ENCODE measurements around the gene CCR3. TPM values are rescaled to one million over a fixed set of nuclear protein-coding genes. Genes with fewer than 3 reads are reported as not detected.

The CCR3 gene
- total RNA-seq, 1 donor from 2014 or later, result not detected

DNA sequence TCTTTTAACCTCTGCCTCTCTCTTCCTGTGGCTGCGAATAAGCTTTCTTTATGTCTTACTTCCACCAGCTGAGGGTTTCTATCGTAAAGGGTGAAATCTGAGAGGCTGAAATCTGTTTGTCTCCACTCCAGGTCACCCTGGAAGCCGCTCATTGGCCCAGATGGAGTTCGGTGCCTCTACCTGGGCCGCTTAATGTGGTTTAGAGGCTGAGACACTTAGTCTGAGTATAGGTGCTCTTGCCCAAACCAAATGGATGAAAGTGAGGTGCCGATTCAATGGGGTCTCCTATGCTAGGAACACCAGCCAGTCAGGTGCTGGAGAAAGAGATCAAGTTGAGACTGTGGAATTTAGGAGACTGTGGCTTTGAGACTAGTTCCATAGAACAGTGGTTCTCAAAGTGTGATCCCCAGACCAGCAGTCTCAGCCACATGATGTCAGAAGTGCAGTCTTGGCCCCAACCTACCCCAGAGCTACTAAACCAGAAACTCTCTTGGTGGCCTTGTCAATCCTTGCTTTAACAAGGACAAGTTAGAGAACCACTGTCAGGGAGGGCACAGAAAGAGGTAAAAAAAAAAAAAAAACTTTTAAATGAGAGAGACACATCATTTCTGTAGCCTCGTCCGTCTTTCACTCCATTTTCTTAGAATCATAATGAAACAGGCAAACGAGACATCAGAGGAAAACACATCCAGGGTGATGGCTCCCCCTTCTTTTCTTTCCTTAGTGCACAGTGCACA, 56.8 kb downstream of the CCR3 start:
- no peak for DNase-seq

DNA sequence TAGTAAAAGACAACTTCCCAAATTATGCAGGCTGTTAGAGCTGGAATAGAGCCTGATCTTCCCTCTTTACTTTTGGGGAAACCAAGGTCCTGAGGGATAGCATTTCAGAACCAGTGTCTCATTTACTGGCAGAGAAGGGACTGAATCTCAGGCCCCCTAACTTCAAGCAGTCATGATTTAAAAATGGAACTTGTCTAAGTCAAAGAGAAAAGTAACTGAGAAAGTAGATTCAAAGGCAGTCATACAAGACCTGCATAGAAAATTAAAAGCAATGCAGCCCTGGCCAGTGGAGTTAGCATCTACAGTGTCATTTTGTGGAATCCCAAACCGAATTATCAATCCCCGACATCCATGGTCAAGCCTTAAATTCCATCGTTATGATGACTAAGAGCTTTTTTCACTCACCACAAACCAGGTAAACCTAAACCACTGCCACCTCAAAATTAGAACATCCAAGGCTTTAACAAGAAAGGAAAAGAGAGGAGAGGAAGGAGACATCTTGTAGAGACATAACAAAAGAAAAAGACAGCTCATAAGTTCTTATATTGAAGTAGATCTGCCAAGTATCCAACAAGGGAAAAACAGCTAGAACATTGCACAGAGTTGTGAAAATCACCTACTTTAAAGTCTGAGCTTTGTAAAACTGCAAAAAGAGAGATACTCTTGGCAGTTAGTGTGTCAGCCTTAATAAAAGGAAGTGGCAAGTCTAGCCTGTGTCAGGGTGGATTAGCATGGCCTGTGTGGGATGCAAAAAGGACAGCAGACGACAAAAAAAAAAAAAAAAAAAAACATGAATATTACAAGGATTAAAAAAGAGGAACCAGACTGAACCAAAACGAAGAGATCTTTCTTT, 57.6 kb downstream of the CCR3 start:
- no peak for DNase-seq

DNA sequence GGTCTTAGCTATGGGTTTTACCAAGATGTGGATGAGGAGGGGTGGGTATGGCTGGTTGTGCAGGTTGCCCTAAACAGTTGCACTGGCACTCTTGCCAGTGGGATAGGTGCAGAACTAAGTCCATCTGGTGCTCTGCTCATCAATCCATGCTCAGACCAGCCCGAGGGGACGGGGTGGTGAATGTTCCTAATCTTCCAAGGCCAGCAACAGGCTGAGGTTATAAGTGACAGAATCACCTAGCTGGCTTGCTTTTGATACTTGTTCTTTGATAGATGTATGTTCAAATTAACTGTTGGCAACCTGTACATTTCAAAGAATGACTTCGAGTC, 58.2 kb downstream of the CCR3 start:
- no peak for DNase-seq

DNA sequence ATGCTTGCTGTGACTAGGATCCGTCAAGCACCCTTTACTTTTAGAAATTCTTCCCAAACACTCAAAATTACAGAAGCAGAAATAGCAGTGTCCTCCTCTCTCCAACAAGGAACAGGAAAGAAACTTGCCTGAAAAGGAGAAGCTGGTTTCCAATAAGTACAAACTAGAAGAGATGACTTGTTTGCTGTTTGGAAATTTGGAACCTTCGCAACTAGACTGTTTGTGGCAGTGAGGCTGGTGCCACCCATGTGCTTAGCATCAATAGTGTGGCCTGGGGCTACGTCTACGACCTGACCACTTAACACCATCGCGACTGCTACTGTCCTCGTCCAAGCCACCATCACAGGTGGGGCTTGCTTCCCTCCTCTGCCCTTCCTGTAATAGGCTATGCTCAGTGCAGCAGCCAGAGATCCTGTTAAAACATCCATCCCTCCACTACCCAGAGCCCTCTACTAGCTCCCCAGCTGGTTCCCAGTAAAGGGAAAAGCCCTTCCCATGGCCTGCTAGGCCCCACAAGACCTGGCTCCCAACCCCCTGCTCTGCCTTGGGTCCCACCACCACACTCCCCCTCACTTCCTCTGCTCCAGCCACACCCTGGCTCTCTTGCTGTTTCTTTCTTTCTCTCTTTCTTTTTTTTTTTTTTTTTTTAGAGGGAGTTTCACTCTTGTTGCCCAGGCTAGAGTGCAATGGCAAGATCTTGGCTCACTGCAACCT, 59.0 kb downstream of the CCR3 start:
- DNase-seq, result no peak

DNA sequence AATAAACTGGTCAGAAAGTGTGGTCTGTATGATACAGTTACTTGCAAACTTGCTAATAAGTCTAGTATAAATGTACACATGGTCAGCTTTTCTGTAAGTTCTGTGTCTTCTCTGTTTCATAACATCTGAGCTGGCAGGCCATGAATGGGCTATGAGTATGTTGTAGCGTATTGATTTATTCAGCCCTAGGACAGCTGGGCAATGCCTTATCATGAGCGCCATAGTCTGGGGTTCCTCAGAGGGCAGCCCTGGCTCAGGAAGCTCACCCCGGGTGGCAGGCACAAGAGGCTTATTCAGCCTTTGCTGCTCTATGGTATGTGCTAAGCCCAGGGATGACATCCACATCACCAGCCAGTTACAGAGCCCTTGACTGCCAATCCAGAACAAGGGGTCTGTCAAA, 61.0 kb downstream of the CCR3 start:
- DNase-seq, result no peak

DNA sequence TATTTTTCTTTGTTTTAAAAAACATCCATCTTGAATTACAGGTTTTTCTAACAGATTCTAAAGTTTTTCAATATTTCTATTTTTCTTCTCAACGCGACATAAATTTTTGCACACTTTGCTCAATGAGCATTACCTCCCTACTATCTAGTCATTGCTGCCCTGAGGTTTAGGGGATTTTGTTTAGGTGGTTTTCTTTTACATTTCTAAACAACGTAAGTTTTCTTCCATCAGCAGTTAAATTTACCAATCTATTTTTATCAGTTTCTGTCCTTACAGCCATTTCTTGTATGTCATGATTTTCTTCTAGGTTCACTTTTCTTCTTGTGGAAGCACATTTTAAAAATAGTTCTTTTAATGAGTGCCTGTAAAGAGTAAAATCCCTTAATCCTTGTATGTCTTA, 62.5 kb downstream of the CCR3 start:
- no peak for DNase-seq

DNA sequence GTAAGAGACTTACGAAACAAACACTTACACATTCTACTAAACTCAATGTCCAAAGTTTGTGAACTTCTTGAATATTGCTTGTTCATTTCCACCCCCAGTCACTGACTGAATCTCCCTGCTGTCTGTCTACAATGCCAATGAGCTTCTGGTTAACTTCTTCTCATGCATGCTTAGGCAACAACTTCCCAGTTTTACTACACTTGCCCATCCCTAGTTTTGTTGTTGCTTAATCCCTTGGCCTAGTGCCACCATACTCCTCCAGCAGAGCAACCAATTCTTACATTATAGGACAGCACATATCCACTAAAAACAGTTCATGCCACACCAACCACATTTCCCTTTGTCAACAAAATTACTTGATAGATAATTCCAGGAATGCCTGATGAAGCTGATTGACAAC, 70.7 kb downstream of the CCR3 start:
- no peak for DNase-seq

DNA sequence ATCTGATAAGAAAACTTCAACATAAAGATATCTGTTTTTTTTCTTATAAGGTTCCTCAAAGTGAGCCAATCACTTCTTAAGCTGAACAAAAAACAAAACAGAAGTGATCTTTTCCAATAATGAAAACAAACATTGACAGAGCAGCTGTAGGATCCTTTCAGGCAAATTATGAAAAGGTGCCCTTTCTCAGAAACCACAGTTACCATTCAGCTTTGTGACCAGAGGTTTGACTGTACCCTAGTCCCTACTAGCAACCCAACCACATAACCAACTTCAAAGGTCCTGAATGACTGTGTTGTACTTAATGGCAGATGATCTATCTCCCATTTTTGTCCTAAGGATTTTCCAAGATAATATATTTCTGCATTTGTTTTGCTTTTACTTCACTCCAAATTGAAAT, 72.3 kb downstream of the CCR3 start:
- no peak for DNase-seq

DNA sequence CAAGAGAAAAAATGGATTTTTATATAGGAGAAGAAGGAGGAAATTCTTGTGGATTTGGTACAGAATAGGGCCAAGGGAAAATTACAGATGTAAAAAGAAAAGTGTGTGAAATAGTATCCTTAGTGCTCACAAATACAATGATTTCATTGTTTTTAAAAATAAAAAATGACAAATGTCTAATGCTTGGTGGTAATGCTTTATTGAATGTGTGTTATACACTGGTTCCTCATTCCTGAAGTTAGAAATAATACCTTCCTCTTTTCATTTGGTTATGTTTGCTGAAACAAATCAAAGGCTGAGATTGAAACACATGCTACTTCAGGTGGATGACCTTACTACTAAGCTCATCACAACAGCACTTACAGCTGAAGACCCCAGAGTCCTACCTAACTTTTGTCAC, 73.9 kb downstream of the CCR3 start:
- no peak for DNase-seq

Other genes starting within 250 kb of the CCR3 start
- 2.5 TPM for gene FYCO1, start 246.6 kb upstream of the CCR3 start, total RNA-seq
- not detected for gene XCR1, start 215.0 kb upstream of the CCR3 start, total RNA-seq
- gene CCR1, start 34.1 kb upstream of the CCR3 start, total RNA-seq, result 1.7 TPM
- 0.31 TPM for gene CCR2, start 111.7 kb downstream of the CCR3 start, total RNA-seq
- gene CCR5, start 128.5 kb downstream of the CCR3 start, total RNA-seq, result 0.16 TPM
- 1.1 TPM for gene CCRL2, start 164.8 kb downstream of the CCR3 start, total RNA-seq
- 3.6 TPM for gene LTF, start 222.4 kb downstream of the CCR3 start, total RNA-seq

Data from occipital lobe (tissue), 2 donors.